CD14-positive monocyte (primary cell): ENCODE measurements around the gene CSK. TPM values are rescaled to one million over a fixed set of nuclear protein-coding genes. Genes with fewer than 3 reads are reported as not detected.

Source experiments
- DNase-seq, 3 donors: peaks; one replicate each; pipeline ENCODE4 v3.0.0-alpha.2; 2011 to 2022
- H2AFZ ChIP-seq: 2 replicates; pipeline ENCODE4 v1.6.0; 2012; ENCODE audit warnings: mild to moderate bottlenecking, low read depth, low read length, inconsistent platforms; ENCODE audit not compliant: insufficient read depth, poor library complexity, severe bottlenecking
- H3K27ac ChIP-seq, 2 donors: 1 replicate in 1 of 2; 2 replicates in 1 of 2; pipeline ENCODE4 v1.5.1; 2012 to 2013; ENCODE audit warnings: low read length in 2 of 2, control low read depth in 1 of 2, inconsistent platforms in 1 of 2, low read depth in 1 of 2, mild to moderate bottlenecking in 1 of 2
- H3K27me3 ChIP-seq, 2 donors: one replicate each; pipeline versions ENCODE4 v1.6.0 to v1.6.1; 2011 to 2013; ENCODE audit warnings: low read length in 2 of 2; ENCODE audit not compliant: control insufficient read depth in 2 of 2, insufficient read depth in 2 of 2
- H3K36me3 ChIP-seq, 2 donors: replicated peaks in 1 of 2; 1 replicate in 1 of 2; 2 replicates in 1 of 2; pipeline versions ENCODE4 v1.5.1 to v1.6.1; 2012 to 2013; ENCODE audit warnings: low read length in 2 of 2, control low read depth in 1 of 2, inconsistent platforms in 1 of 2, mild to moderate bottlenecking in 1 of 2; ENCODE audit not compliant: insufficient read depth in 2 of 2, control insufficient read depth in 1 of 2
- H3K4me1 ChIP-seq, 2 donors: 1 replicate in 1 of 2; 2 replicates in 1 of 2; pipeline versions ENCODE4 v1.5.1 to v1.6.1; 2012 to 2013; ENCODE audit warnings: low read length in 2 of 2, control low read depth in 1 of 2, inconsistent platforms in 1 of 2, mild to moderate bottlenecking in 1 of 2, moderate library complexity in 1 of 2; ENCODE audit not compliant: insufficient read depth in 2 of 2, control insufficient read depth in 1 of 2
- H3K4me2 ChIP-seq: replicated peaks from 2 replicates; pipeline ENCODE3; 2012; ENCODE audit warnings: low read length, moderate library complexity, mild to moderate bottlenecking; ENCODE audit not compliant: poor library complexity, severe bottlenecking; ENCODE audit errors: extremely low read depth
- H3K4me3 ChIP-seq, 3 experiments: fragments of 200-600 bp in 1 of 3; sonication (generic) in 1 of 3; replicated peaks in 1 of 3; 1 replicate in 2 of 3; 2 replicates in 1 of 3; pipeline ENCODE4 v1.5.1; 2011 to 2013; ENCODE audit warnings: low read length in 3 of 3, mild to moderate bottlenecking in 3 of 3, control low read depth in 2 of 3, low read depth in 2 of 3, inconsistent platforms in 1 of 3, moderate library complexity in 1 of 3
- H3K79me2 ChIP-seq: 2 replicates; pipeline ENCODE4 v1.6.0; 2012; ENCODE audit warnings: mild to moderate bottlenecking, control low read depth, inconsistent platforms, low read length, moderate library complexity; ENCODE audit not compliant: insufficient read depth
- H3K9ac ChIP-seq: 2 replicates; pipeline ENCODE4 v1.6.0; 2017; ENCODE audit warnings: low read length, mild to moderate bottlenecking; ENCODE audit not compliant: insufficient read depth, poor library complexity, severe bottlenecking
- H3K9me3 ChIP-seq, 2 donors: replicated peaks in 1 of 2; 1 replicate in 1 of 2; 2 replicates in 1 of 2; pipeline versions ENCODE4 v1.5.1 to v1.6.1; 2012 to 2013; ENCODE audit warnings: low read length in 2 of 2, control low read depth in 1 of 2; ENCODE audit not compliant: control insufficient read depth in 1 of 2, insufficient read depth in 1 of 2
- H4K20me1 ChIP-seq: 2 replicates; pipeline ENCODE4 v1.6.0; 2012; ENCODE audit warnings: mild to moderate bottlenecking, low read length, control low read depth, moderate library complexity; ENCODE audit not compliant: insufficient read depth
- H3K27ac Mint-ChIP-seq, 7 donors: one replicate each; pipeline ENCODE4 v1.8.0; 2020; ENCODE audit warnings: mild to moderate bottlenecking in 7 of 7, mixed read lengths in 7 of 7, moderate library complexity in 6 of 7, inconsistent platforms in 2 of 7
- H3K27me3 Mint-ChIP-seq, 3 donors: one replicate each; pipeline ENCODE4 v1.8.0; 2021 to 2022; ENCODE audit warnings: low read depth in 3 of 3, mild to moderate bottlenecking in 3 of 3, mixed read lengths in 3 of 3, moderate library complexity in 3 of 3, inconsistent platforms in 1 of 3
- H3K36me3 Mint-ChIP-seq, 2 donors: one replicate each; pipeline ENCODE4 v1.8.0; 2020; ENCODE audit warnings: mixed read lengths in 2 of 2, inconsistent platforms in 1 of 2, mild to moderate bottlenecking in 1 of 2
- H3K4me1 Mint-ChIP-seq: one replicate; pipeline ENCODE4 v1.8.0; 2020; ENCODE audit warnings: mild to moderate bottlenecking, mixed read lengths
- H3K4me3 Mint-ChIP-seq, 2 donors: one replicate each; pipeline ENCODE4 v1.8.0; 2020; ENCODE audit warnings: mild to moderate bottlenecking in 2 of 2, mixed read lengths in 2 of 2, moderate library complexity in 1 of 2
- H3K9me3 Mint-ChIP-seq, 7 donors: one replicate each; pipeline ENCODE4 v1.8.0; 2020 to 2022; ENCODE audit warnings: mixed read lengths in 7 of 7, mild to moderate bottlenecking in 6 of 7, moderate library complexity in 6 of 7, inconsistent platforms in 2 of 7
- WGBS: methylation state at CpG from one replicate; pipeline ENCODE4 v1.1.5; 2013; ENCODE audit warnings: missing lambda C conversion rate; ENCODE audit not compliant: insufficient coverage; 5-methylcytosine and 5-hydroxymethylcytosine counted together
- intact Hi-C, 2 donors: fragments of 100-400 bp; cut with micrococcal nuclease; formaldehyde crosslinking; loops; one replicate each; pipeline versions ENCODE4 v1.15.0 to v1.15.1; 2023
- polyA plus RNA-seq, 3 donors: library from polyadenylated mRNA; depleted of rRNA in 1 of 3; unstranded in 2 of 3; stranded (reverse) in 1 of 3; fragments of 300-500 nt in 2 of 3; fragments of >200 nt in 1 of 3; fragmentation: Illumina TruSeq in 2 of 3; gene quantifications; 1 replicate in 2 of 3; 2 replicates in 1 of 3; pipeline ENCODE4 v1.2.3, GENCODE V29; 2012 to 2021
- TF ChIP-seq, protein P1 (sequence below): fragments of 200-600 bp; IDR thresholded peaks from one replicate; pipeline ENCODE4 v1.8.0; 2022; ENCODE audit warnings: antibody characterized with exemption, mild to moderate bottlenecking

Gene CSK
- polyA plus RNA-seq, 3 donors: 79.0 to 426 (median 106) TPM

DNA sequence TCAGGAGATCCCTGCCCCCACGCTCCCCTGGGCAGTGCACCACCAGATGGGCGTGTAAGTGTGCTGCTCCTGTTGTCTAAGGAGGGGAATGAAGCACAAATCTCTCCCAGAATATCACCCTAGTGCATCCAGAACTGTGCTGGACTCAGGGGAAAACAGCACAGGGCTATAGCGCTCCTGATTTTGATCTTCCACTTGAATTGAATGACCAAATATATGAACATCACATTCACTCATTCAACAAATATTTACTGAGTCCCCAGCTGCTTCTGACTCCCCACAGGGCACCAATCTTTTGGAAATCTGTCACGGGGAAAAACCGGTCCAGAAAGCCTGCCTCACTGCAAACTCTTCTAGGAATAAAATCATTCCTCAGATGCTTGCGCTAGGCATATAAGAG lies 47.0 kb downstream of the CSK start:
- Mint-ChIP-seq H3K27ac (peak overlapping the region in 1 of 7 donors; percentile 30), H3K4me3 (no peak overlapping the region), H3K4me1 (peaks cover 5% of the 10 kb centered on the region), H3K9me3 (peaks cover 0 to 2% (median 0%) of the 10 kb centered on the region in 7 donors), H3K36me3 (no peaks in the 10 kb centered on the region), H3K27me3 (peaks cover 28 to 36% (median 29%) of the 10 kb centered on the region in 3 donors)
- no peak for DNase-seq
- TF ChIP-seq, protein P1, sequence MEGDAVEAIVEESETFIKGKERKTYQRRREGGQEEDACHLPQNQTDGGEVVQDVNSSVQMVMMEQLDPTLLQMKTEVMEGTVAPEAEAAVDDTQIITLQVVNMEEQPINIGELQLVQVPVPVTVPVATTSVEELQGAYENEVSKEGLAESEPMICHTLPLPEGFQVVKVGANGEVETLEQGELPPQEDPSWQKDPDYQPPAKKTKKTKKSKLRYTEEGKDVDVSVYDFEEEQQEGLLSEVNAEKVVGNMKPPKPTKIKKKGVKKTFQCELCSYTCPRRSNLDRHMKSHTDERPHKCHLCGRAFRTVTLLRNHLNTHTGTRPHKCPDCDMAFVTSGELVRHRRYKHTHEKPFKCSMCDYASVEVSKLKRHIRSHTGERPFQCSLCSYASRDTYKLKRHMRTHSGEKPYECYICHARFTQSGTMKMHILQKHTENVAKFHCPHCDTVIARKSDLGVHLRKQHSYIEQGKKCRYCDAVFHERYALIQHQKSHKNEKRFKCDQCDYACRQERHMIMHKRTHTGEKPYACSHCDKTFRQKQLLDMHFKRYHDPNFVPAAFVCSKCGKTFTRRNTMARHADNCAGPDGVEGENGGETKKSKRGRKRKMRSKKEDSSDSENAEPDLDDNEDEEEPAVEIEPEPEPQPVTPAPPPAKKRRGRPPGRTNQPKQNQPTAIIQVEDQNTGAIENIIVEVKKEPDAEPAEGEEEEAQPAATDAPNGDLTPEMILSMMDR: no peak
- peaks cover 4 to 33% of the 10 kb centered on the region in 2 donors for H3K27me3 ChIP-seq
- no peak overlapping the region for H3K27ac ChIP-seq
- no peaks in the 10 kb centered on the region for H4K20me1 ChIP-seq
- H2AFZ ChIP-seq: no peak overlapping the region
- H3K4me1 ChIP-seq: no peaks in the 10 kb centered on the region
- no peak overlapping the region for H3K4me3 ChIP-seq
- no peak overlapping the region for H3K9ac ChIP-seq
- H3K36me3 ChIP-seq: no peaks in the 10 kb centered on the region
- no peak overlapping the region for H3K4me2 ChIP-seq
- no peaks in the 10 kb centered on the region for H3K9me3 ChIP-seq
- no peaks in the 10 kb centered on the region for H3K79me2 ChIP-seq
- 87% methylated on average over 5 of the region's 6 CpGs for WGBS
- intact Hi-C loops: no loop called here

DNA sequence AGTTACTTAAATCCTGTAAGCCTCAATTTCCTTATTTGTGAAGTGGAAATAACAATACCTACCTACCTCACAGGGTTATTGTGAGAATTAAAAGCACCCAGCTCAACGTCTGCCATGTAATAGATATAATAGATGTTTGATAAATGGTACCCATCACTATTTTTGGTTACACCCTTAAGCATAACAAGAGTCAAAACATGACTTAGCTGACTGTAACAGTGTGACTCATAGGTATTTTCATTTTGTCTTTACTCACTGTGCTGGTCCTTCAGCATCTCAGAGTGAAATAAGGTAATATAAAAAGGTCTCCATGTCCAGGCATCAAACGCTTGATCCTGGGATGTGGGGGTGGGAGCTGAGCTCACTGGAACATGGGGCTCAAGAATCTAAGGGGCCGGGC lies 47.6 kb downstream of the CSK start:
- Histone ChIP-seq H4K20me1 (no peaks in the 10 kb centered on the region), H2AFZ (no peak overlapping the region), H3K36me3 (no peaks in the 10 kb centered on the region), H3K9me3 (no peaks in the 10 kb centered on the region), H3K4me2 (no peak overlapping the region), H3K4me3 (no peak overlapping the region), H3K79me2 (no peaks in the 10 kb centered on the region), H3K27ac (no peak overlapping the region), H3K27me3 (peaks cover 4 to 33% of the 10 kb centered on the region in 2 donors), H3K4me1 (no peaks in the 10 kb centered on the region), H3K9ac (no peak overlapping the region)
- Mint-ChIP-seq H3K9me3 (peaks cover 0 to 2% (median 0%) of the 10 kb centered on the region in 7 donors), H3K27ac (no peak overlapping the region), H3K4me3 (no peak overlapping the region), H3K27me3 (peaks cover 23 to 34% (median 28%) of the 10 kb centered on the region in 3 donors), H3K4me1 (peaks cover 5% of the 10 kb centered on the region), H3K36me3 (no peaks in the 10 kb centered on the region)
- intact Hi-C loops: no loop called here
- no peak for DNase-seq
- no CpG with 5 or more reads among the region's 3 CpGs for WGBS
- TF ChIP-seq, protein P1: no peak
